Left lung (tissue), 10 donors: Measurements from ENCODE around the gene SUSD2. TPM values are rescaled to one million over a fixed set of nuclear protein-coding genes. Genes with fewer than 3 reads are reported as not detected.

Experiments
- ATAC-seq: fragments of 200-7000 bp; cut with Tn5 transposase; one replicate; pipeline ENCODE4 v1.9.1; 2020; ENCODE audit warnings: moderate library complexity
- DNase-seq, 4 donors: peaks; one replicate each; pipeline ENCODE4 v3.0.0-alpha.2; 2013 to 2020
- H3K27ac ChIP-seq, 2 donors: fragments of 200-600 bp; sonication (generic) in 1 of 2; one replicate each; pipeline versions ENCODE4 v1.5.0 to v1.8.0; 2020 to 2021
- H3K27me3 ChIP-seq, 2 donors: fragments of 200-600 bp; sonication (generic) in 1 of 2; one replicate each; pipeline versions ENCODE4 v1.5.0 to v1.8.0; 2020 to 2021
- H3K36me3 ChIP-seq, 2 donors: fragments of 200-600 bp; sonication (generic) in 1 of 2; one replicate each; pipeline versions ENCODE4 v1.5.0 to v1.8.0; 2020 to 2021
- H3K4me1 ChIP-seq, 2 donors: fragments of 200-600 bp; one replicate each; pipeline ENCODE4 v1.8.0; 2021
- H3K4me3 ChIP-seq, 2 donors: fragments of 200-600 bp; sonication (generic) in 1 of 2; one replicate each; pipeline versions ENCODE4 v1.5.0 to v1.8.0; 2020 to 2021; ENCODE audit warnings: mild to moderate bottlenecking in 1 of 2
- H3K9me3 ChIP-seq, 2 donors: fragments of 200-600 bp; sonication (generic) in 1 of 2; one replicate each; pipeline versions ENCODE4 v1.5.0 to v1.8.0; 2020 to 2021
- CTCF ChIP-seq, 2 donors: fragments of 200-600 bp; sonication (generic) in 1 of 2; IDR thresholded peaks; one replicate each; pipeline versions ENCODE4 v1.5.0 to v1.8.0; 2021; ENCODE audit warnings: antibody characterized with exemption in 2 of 2
- intact Hi-C, 2 donors: fragments of 100-400 bp; cut with DNase I; formaldehyde crosslinking; loops; one replicate each; pipeline versions ENCODE4 v1.11.2 to v1.14.2; 2022
- polyA plus RNA-seq, 6 donors: library from polyadenylated mRNA; unstranded; fragments of 120-200 nt; gene quantifications; one replicate each; pipeline ENCODE4 v1.2.1, GENCODE V29; 2013; ENCODE audit not compliant: insufficient read length in 6 of 6
- total RNA-seq, 2 donors: library from RNA; stranded (reverse); fragmentation: NEBNext Ultra II Directional; extraction: Animal tissue kit (Norgen Biotek cat#: 25700); gene quantifications; one replicate each; pipeline ENCODE4 v1.2.1, GENCODE V29; 2021
- donor health status: DM: no; HTN: yes; CAD: no.
- donor health status: DM: no; HTN: no; CAD: no.

Gene SUSD2
- total and polyA plus RNA-seq, 8 donors = 8.2 to 374 (median 17.0) TPM

GRCh38 chr22:24156913-24157821, 24.1 kb upstream of the SUSD2 start:
- Histone ChIP-seq H3K9me3 (no peaks in the 10 kb centered on the region), H3K4me1 (peaks cover 45 to 93% of the 10 kb centered on the region in 2 donors), H3K27ac (peak overlapping the region; percentile 82 to 91), H3K36me3 (peaks cover 0 to 12% of the 10 kb centered on the region in 2 donors), H3K27me3 (no peaks in the 10 kb centered on the region), H3K4me3 (peak overlapping the region; percentile 72 to 83)
- intact Hi-C loops = no loop called here
- DNase-seq (peak in 3 of 4 donors; percentile 86 to 96 (median 91)), ATAC-seq (peak; percentile 85)
- TF ChIP-seq CTCF (IDR thresholded peaks at IDR 0.05) = peak; percentile 69 to 91

GRCh38 chr22:24157822-24158135, 23.5 kb upstream of the SUSD2 start:
- no peak for TF ChIP-seq CTCF (IDR thresholded peaks at IDR 0.05)
- peak; percentile 8 for ATAC-seq
- Histone ChIP-seq H3K4me1 (peaks cover 43 to 91% of the 10 kb centered on the region in 2 donors), H3K27me3 (no peaks in the 10 kb centered on the region), H3K4me3 (peak overlapping the region; percentile 72 to 83), H3K9me3 (no peaks in the 10 kb centered on the region), H3K36me3 (peaks cover 0 to 15% of the 10 kb centered on the region in 2 donors), H3K27ac (peak overlapping the region; percentile 28 to 91)
- DNase-seq = peak in 1 of 4 donors; percentile 51
- intact Hi-C loops = no loop called here

GRCh38 chr22:24159650-24160049, 21.6 kb upstream of the SUSD2 start:
- ATAC-seq (no peak), DNase-seq (no peak)
- H3K27me3 ChIP-seq = no peaks in the 10 kb centered on the region
- peaks cover 0 to 32% of the 10 kb centered on the region in 2 donors for H3K36me3 ChIP-seq
- no peak overlapping the region for H3K4me3 ChIP-seq
- H3K4me1 ChIP-seq = peaks cover 31 to 72% of the 10 kb centered on the region in 2 donors
- no peaks in the 10 kb centered on the region for H3K9me3 ChIP-seq
- intact Hi-C loops = no loop called here
- peak overlapping the region; percentile 17 to 43 for H3K27ac ChIP-seq
- TF ChIP-seq CTCF (IDR thresholded peaks at IDR 0.05) = no peak

- peaks cover 0 to 41% of the 10 kb centered on the region in 2 donors for H3K36me3 ChIP-seq
- no peak overlapping the region for H3K4me3 ChIP-seq
- no peaks in the 10 kb centered on the region for H3K9me3 ChIP-seq
- peaks cover 25 to 64% of the 10 kb centered on the region in 2 donors for H3K4me1 ChIP-seq
- TF ChIP-seq CTCF (IDR thresholded peaks at IDR 0.05) = no peak
- H3K27ac ChIP-seq = no peak overlapping the region
- H3K27me3 ChIP-seq = no peaks in the 10 kb centered on the region
- ATAC-seq (no peak), DNase-seq (no peak)
- intact Hi-C loops = no loop called here
Measured at GRCh38 chr22:24160546-24160945, 20.7 kb upstream of the SUSD2 start.

GRCh38 chr22:24161485-24161884, 19.8 kb upstream of the SUSD2 start:
- H3K27me3 ChIP-seq = no peaks in the 10 kb centered on the region
- H3K27ac ChIP-seq = no peak overlapping the region
- no peak for DNase-seq
- H3K4me1 ChIP-seq = peaks cover 24 to 58% of the 10 kb centered on the region in 2 donors
- ATAC-seq = no peak
- intact Hi-C loops = no loop called here
- H3K36me3 ChIP-seq = peaks cover 0 to 51% of the 10 kb centered on the region in 2 donors
- H3K4me3 ChIP-seq = no peak overlapping the region
- no peak for TF ChIP-seq CTCF (IDR thresholded peaks at IDR 0.05)
- no peaks in the 10 kb centered on the region for H3K9me3 ChIP-seq
